22Rv1 (cell line): ENCODE data around the gene TCEAL3.
A peak's percentile ranks its signal among the peaks of the same experiment; 100 is the strongest.

Experiments used
- H3K27ac ChIP-seq: fragments of 450-650 bp; 2 replicates; pipeline ENCODE4 v1.5.1; 2017
- CTCF ChIP-seq: fragments of 450-650 bp; IDR thresholded peaks from 2 replicates; pipeline ENCODE4 v1.5.1; 2017; ENCODE audit warnings: mild to moderate bottlenecking
- ZFX ChIP-seq: fragments of 450-650 bp; IDR thresholded peaks from 2 replicates; pipeline ENCODE4 v1.6.1; 2017; ENCODE audit warnings: antibody characterized with exemption, borderline replicate concordance

Gene TCEAL3

GRCh38 chrX:103607364-103608305, at the start of gene TCEAL3:
TSS of gene TCEAL3 (plus strand) at chrX:103607963. CDS start at chrX:103609065, 1,102 bp downstream.
- TF ChIP-seq ZFX: no peak
- no peak for TF ChIP-seq CTCF
- H3K27ac ChIP-seq: peak within 1 kb of the TSS; percentile 44

GRCh38 chrX:103560256-103560655, 47.5 kb upstream of the TCEAL3 start:
- TF ChIP-seq CTCF: no peak
- no peak for TF ChIP-seq ZFX
- H3K27ac ChIP-seq: no peak overlapping the region

- TF ChIP-seq CTCF (no peak), ZFX (no peak)
Observed at GRCh38 chrX:103562801-103563200, 45.0 kb upstream of the TCEAL3 start.

GRCh38 chrX:103565197-103565596, 42.6 kb upstream of the TCEAL3 start:
- TF ChIP-seq ZFX (no peak), CTCF (no peak)
- no peak overlapping the region for H3K27ac ChIP-seq

More at GRCh38 chrX:103562801-103563200, 45.0 kb upstream of the TCEAL3 start:
- H3K27ac ChIP-seq: no peak overlapping the region

GRCh38 chrX:103565752-103566151, 42.0 kb upstream of the TCEAL3 start:
- no peak for TF ChIP-seq ZFX
- H3K27ac ChIP-seq: no peak overlapping the region

GRCh38 chrX:103571121-103571520, 36.6 kb upstream of the TCEAL3 start:
- no peak overlapping the region for H3K27ac ChIP-seq
- no peak for TF ChIP-seq ZFX
- no peak for TF ChIP-seq CTCF

GRCh38 chrX:103571726-103572125, 36.0 kb upstream of the TCEAL3 start:
- no peak for TF ChIP-seq CTCF
- TF ChIP-seq ZFX: no peak
- H3K27ac ChIP-seq: no peak overlapping the region
